Left renal cortex interstitium (tissue), 4 donors: ENCODE results near the gene WTAP. TPM values are rescaled to one million over a fixed set of nuclear protein-coding genes. Genes with fewer than 3 reads are reported as not detected.

Experiments
- DNase-seq, 4 donors: peaks; one replicate each; pipeline ENCODE4 v3.0.0-alpha.2; 2013; ENCODE audit warnings: low read depth in 4 of 4, low spot score in 2 of 4, missing footprints in 1 of 4
- polyA plus RNA-seq, 4 donors: library from polyadenylated mRNA; unstranded; fragments of 120-200 nt; gene quantifications; one replicate each; pipeline ENCODE4 v1.2.1, GENCODE V29; 2013; ENCODE audit not compliant: insufficient read length in 4 of 4

Gene WTAP
- polyA plus RNA-seq, 4 donors = 119 to 140 (median 129) TPM

- DNase-seq = no peak
Measured at GRCh38 chr6:159758031-159759001, 31.0 kb downstream of the WTAP start.

GRCh38 chr6:159759645-159760044 lies 32.3 kb downstream of the WTAP start:
- no peak for DNase-seq

GRCh38 chr6:159760602-159761057 lies 33.3 kb downstream of the WTAP start:
- no peak for DNase-seq

GRCh38 chr6:159761129-159761872 lies 34.0 kb downstream of the WTAP start:
- DNase-seq = peak in 3 of 4 donors; percentile 10 to 27 (median 20)

- DNase-seq = peak; percentile 79 to 91 (median 84)
Measured at GRCh38 chr6:159761873-159762680, 34.8 kb downstream of the WTAP start, which contains the start of gene ACAT2. Gene ACAT2, plus strand, starts transcription at chr6:159762045. Its CDS starts 43 bp downstream, at chr6:159762088.

GRCh38 chr6:159762681-159763293 lies 35.5 kb downstream of the WTAP start:
- no peak for DNase-seq

GRCh38 chr6:159766906-159767305 lies 39.6 kb downstream of the WTAP start:
- DNase-seq = no peak

- no peak for DNase-seq
Measured at GRCh38 chr6:159769470-159769869, 42.2 kb downstream of the WTAP start.

GRCh38 chr6:159772196-159772595 lies 44.9 kb downstream of the WTAP start:
- no peak for DNase-seq

DNA sequence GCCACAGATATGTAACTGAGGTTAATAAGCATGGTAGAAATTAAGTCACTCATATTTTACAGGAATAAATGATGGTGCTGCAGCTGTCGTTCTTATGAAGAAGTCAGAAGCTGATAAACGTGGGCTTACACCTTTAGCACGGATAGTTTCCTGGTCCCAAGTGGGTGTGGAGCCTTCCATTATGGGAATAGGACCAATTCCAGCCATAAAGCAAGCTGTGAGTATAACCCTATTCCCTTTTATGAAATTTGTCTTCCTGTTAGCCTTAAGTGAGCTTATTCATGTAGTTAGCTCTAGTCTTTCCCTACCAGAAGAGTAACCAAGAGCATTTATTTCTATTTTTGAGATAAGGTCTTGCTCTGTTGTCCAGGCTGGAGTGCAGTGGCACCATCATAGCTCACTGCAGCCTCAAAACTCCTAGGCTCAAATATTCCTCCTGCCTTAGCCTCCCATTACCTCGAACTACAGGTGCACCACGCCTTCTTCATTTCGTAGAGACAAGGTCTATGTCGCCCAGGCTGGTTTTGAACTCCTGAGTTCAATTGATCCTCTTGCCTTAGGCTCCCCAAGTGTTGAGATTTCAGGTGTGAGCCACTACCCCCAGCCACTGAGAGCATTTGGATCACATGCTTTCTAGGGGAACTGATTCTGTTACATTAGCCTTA lies 50.1 kb downstream of the WTAP start:
- DNase-seq = no peak

GRCh38 chr6:159778131-159778530 lies 50.8 kb downstream of the WTAP start:
- DNase-seq = no peak

GRCh38 chr6:159778542-159779103 lies 51.3 kb downstream of the WTAP start:
- no peak for DNase-seq

- DNase-seq = no peak
Measured at GRCh38 chr6:159788276-159788675, 61.0 kb downstream of the WTAP start.

DNA sequence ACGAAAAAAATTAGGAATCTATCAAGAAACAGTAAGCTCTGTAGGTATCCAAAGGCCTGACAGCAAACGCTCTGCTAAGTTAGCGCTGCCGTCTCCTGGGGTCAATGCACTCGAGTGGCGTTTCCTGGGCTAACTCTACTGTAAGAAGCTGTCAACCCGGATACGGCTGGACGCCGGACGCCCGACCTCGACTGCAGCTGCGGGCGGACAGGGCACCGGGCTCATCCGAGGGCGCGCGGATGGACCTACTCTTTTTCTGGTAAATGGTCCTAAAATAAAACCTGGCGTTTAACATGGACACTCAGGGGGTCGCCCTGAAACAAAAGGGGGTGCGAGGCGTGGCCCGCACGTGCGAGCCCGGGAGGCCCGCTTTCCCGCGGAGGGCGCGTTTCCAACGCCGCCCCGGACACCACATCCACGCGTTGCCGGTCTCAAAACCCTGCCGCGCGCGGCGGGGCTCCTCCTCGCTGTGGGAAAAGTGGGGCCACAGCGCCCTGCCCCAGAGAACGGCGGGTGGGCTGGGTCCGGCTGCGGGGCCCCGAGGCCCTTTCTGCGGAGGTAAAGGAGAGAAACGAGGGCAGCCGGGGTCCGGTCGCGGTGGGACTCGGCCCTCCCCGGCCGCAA lies 61.6 kb downstream of the WTAP start:
- peak in 1 of 4 donors; percentile 9 for DNase-seq

DNA sequence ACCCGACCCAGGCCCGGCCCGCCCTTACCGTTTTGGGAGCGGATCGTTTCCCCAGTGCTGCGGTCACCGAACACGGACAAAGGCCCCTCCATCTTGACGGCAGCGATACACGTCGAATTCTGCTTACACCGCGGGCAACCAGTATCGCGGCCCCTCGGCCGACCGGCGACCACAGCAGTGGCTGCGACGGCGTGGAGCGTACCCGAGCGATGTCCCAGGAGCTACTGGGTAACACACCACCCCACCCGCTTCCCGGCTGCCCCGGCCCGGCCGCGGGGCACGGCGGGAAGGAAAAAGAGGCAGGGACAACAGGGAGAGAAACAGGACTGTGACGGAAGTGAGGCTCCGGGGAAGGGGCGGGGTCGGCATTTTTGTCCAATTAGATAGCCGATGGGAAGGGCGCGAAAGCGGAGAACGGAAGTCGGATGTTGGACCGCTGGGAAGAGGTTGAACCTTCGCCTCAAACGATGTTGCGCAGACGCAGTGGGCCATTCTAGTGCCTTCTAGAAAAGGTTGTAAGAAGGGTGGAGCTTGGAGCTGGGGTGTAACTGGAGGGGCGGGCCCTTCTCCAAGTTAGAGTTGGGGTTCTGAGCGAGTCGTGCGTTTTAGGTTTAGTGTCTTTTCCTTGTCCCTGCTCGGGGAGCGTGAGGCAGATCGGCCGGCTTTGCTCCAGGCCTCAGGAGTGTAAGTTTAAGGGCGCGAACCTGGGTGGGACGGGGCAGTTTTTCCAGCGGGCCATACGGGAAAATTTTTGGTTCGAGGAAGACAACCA lies 62.3 kb downstream of the WTAP start, which contains the start of gene TCP1:
TSS of gene TCP1 (minus strand) at position 226 of the 772 bp plus-strand sequence. CDS start at position 92, 134 bp downstream.
- peak; percentile 98 to 100 (median 98) for DNase-seq

- DNase-seq = peak; percentile 79 to 91 (median 90)
Measured at GRCh38 chr6:159790149-159790955, 63.0 kb downstream of the WTAP start, which contains the start of gene MRPL18. Gene MRPL18, plus strand, starts transcription at chr6:159790467. Its CDS starts 121 bp downstream, at chr6:159790588.
